Raji (cell line): Measurements from ENCODE around the gene VIPR1.

Experiments
- POLR2A ChIP-seq: IDR thresholded peaks from 2 replicates; pipeline ENCODE4 v1.6.1; 2011; ENCODE audit warnings: low read depth, low read length, control low read depth; ENCODE audit not compliant: insufficient read depth

Gene VIPR1

DNA sequence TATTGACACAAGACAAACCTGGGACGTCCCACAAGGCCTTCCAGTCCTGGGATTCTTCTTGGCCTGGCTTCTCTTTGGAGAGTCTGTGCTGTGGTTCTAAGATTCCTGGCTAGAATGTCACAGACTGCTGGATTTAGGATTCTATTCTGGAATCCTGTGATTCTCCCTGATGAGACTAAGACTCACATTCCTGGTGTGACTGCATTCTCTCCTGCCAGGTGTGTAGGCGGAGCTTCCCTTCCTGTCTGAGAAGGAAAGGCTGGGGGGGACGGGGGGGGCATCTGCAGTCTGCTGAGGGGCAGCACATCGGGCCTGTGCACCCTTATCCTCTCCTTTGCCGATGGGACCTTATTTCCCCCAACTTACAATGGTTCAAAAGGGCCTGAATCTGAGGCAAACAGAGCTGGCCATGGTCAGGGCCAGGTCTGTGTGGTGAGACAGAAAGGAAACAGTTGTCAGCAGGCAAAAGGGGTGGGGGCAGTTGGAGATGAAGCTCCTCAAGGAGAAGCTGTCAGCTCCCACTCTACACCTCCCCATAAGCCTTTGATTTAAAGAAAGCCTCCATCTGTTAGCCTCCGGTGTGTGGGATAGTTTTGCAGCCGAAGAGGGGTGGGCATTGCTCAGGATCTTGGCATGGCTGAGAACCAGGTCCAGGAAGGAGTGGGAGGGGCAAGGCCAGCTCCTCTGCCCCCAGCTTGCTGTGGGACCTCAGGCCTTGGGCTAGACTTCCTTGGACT is 30.9 kb downstream of the VIPR1 start:
- TF ChIP-seq POLR2A: no peak

DNA sequence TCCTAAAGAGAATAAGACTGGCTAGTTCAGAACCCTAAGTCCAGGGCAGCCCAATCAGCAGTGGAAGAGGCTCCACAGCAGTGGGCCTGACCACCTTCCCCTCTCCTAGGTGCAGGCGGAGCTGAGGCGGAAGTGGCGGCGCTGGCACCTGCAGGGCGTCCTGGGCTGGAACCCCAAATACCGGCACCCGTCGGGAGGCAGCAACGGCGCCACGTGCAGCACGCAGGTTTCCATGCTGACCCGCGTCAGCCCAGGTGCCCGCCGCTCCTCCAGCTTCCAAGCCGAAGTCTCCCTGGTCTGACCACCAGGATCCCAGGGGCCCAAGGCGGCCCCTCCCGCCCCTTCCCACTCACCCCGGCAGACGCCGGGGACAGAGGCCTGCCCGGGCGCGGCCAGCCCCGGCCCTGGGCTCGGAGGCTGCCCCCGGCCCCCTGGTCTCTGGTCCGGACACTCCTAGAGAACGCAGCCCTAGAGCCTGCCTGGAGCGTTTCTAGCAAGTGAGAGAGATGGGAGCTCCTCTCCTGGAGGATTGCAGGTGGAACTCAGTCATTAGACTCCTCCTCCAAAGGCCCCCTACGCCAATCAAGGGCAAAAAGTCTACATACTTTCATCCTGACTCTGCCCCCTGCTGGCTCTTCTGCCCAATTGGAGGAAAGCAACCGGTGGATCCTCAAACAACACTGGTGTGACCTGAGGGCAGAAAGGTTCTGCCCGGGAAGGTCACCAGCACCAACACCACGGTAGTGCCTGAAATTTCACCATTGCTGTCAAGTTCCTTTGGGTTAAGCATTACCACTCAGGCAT is 33.7 kb downstream of the VIPR1 start:
- TF ChIP-seq POLR2A: no peak

DNA sequence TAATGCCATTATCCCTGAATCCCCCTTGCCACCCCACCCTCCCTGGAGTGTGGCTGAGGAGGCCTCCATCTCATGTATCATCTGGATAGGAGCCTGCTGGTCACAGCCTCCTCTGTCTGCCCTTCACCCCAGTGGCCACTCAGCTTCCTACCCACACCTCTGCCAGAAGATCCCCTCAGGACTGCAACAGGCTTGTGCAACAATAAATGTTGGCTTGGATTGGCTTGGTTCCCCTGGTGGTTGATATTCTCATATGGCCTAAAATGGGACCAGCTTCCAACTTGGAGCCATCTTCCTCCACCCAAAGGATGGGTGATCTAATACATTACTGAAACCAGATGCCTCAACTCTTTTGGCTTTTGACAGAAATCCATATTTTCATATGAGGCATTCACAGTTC is 34.9 kb downstream of the VIPR1 start:
- no peak for TF ChIP-seq POLR2A

DNA sequence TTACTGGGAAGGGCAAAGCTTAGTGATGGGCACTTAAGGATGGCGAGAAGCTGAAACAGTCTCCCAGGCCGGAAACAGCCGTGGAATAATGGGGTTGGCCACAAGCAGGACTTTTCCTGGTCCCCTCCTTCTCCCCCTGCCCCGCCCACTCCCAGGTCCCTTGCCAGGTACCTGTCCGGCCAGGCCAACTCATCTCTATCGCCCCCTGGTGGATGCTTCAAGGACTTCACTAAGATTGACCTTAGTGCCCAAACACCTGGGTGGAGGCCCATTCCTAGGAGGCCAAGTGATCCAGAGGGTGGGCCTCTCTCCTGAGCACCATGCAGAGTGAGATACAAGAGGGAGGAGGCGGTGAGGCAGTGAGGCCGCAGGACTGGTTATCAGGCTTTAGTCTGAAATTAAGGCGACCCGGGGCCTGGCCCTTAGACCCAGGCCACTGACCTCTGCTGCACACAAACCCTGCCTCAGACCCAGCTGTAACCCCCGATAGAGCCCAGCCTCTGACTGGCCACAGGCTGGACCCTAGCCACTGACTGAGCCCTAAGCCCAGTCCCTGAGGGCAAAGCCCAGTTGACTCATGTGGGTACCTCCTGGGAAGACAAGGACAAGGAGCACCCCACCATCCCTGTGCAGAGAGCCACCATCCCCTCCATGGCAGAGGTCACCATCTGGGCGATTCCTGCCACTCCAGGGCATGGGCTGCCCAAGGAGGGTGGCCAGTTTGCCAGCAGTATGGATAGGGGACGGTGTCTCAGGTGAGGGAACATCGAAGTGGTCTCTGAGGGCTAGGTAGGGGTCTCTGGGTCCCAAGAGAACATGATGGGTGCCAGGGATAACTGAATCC is 37.6 kb downstream of the VIPR1 start:
- TF ChIP-seq POLR2A: no peak

DNA sequence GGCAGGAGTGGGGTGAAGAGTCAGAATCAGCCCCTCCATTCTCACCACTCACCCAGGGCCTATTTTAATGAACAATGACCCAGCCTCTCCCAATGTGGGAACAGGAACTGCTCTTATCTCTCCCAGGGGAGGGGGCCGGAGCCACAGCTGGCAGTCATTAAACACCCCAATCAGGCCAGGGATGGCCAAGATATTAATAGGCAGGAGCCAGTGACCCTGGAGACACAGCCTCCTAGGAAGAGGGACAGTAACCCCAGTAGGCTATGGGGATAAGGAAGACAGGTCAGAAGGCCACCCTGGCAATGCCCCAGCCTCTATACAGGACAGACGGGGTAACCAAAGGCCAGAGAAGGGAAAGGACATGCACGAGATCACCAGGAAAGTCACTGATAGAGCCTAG is 38.6 kb downstream of the VIPR1 start:
- TF ChIP-seq POLR2A: no peak

DNA sequence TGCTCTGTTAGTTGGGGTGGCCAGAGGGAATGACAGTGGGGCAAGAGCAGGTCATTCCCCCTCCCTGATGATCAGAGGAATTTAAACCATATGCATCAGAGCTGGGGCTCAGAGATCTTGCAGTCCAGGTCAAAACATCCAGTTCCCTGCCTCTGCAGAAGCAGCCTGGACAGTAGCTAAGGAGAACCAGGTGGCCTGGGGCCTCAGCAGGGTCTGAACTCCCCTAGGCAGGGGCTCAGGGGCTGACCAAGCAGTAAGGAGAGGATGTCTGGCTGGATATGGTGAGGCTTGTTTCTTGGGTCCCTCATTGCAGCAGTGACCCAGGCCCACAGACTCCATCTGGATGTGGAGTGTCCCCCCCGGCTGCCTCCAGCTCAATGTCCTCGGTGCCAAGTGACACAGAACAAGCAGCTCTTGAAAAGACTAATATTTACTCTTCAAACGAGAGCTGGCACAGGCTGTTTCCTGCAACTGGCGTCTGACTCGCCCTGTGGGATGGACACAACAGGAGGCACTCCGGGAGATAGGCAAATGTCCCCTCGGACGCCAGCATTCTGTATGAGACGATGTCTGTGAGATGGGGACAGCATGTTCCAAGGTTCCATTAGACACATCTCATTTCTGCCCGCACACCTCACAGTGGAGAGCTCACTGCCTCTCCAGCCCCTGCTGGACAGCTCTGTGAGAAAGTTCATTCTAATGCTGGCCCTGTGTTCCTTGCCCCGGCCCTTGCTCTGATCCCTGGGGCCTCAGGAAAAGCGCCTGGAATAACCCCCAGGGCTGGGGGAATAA is 42.2 kb downstream of the VIPR1 start:
- TF ChIP-seq POLR2A: no peak

DNA sequence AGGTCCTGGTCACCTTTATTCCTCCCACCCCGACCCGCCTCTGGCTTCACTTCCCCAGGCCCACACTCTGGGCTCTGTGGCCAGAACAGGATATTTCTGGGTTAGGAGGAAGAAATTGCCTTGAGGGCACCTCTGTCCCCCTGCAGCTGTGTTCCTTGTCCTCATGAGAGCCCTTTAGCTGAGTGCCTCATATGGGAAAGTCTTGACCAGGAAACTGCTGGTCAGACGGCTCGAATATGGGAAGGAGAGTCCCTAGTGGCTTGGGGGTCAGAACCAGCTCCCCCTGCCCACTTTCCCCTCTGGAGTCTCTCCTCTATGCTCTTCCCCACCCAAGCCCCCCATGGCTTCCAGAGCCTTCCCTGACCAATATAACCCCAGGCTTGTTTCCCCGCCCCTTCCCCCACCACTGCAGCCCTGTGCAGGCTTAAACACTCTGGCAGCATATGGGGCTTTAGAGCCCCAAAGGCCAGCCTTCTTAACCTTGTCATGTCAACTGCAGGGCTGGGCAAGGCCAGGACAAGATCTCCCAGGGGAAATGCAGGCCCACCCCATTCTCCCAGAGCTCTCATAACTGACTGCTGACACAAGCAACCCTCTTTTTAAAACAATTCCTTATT is 42.9 kb downstream of the VIPR1 start:
- TF ChIP-seq POLR2A: no peak

DNA sequence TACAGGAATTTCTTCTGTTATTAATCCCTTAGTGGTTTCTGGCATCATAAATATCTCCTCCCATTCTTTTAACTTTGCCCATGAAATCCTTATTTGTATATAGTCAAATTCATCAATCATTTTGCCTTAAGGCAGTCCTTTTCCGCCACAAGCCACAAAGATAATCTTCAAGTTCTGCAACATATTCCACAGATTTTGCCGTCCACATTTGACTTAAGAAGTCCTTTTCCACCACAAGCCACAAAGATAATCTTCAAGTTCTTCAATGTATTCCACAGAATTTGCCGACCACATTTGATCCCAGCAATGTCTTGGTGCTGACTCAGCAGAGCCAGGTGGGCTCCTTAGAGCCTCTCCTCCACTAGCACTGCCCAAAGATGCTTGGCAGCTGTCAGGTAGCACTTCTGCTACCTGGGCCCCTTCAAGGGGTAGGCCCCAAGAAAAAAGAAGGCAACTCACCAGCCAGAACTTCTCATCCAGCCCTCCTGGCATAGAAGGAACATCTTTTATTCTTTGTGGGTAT is 44.3 kb downstream of the VIPR1 start:
- no peak for TF ChIP-seq POLR2A

DNA sequence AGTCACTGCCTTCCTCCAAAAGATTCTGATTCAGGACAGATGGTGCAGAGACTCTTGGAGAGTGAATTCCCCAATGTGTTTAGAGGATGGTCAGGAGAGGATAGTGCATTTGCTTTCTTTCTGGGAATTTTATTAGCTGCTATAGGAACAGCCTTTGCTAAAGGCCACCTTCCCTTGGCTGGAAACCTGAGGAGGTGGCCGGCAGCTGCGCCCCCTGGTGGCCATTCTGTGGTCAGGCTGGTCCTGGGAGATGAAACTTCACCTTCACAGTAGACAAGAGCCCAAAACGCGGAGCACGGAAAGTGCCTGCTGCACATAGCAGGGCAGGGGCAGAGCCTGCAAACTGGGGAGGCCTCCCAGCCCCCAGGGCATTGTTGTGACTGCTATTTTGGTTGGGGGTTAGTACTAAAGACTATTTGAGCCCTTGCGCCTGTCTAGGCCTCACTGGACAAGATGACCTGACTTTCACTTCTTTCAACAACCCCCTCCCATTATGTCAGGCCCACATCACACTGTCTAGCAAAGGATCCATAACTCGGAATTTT is 45.0 kb downstream of the VIPR1 start:
- TF ChIP-seq POLR2A: no peak

DNA sequence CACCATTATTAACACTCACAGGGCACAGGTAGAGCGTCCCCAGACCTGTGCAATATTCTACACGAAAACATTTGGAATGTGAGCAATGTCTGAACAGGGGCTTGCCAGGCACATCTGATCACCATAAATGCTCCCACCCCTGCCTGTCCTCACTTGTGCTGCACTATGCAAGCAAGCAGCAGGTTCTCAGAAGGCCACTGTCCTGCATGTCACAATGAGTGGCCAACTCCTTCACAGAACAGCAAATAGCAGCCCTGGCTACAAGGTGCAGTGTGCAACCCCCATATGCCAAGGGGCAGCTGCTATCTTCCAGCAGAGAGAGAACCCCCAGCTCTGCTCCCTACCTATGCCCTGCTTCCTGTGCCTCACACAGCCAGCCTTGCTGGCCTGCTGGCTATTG is 46.7 kb downstream of the VIPR1 start:
- no peak for TF ChIP-seq POLR2A

DNA sequence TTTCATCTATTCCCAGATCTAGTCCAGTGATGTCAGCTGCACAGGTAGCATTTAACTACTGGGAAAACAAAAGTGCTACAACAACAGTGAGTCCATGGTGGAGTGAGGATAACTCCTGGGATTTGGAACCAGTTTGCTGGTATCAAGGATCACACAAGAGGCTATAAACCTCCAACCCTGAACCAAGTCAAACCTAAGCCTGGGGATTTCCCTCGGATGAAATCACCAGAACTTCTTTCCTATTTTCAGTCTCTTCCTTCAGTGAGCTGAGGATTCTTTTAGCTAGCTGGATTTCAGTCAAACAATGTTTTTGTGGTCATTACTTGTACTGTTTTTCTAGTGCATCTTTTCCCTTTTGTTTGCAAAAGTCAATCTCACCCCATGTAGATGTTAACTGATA is 47.8 kb downstream of the VIPR1 start:
- no peak for TF ChIP-seq POLR2A

DNA sequence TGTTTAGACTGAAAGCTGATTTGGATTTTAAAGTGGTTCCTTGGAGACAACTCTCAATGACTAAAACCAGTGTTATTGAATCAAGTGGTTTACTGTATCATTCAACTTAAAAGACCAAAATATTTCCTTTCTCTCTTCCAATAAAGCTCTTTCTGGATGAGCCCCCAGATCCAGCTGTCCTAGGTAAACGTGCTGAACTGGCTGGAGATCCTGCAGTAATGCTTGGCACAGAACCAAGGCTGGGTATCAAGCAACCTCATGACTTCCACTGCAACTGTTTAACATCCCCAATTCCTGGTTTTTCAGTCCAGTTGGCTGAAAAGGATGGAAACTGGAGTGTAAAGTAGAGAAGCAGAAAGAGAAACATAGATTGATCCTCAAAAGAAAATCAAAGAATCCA is 50.4 kb downstream of the VIPR1 start:
- no peak for TF ChIP-seq POLR2A

DNA sequence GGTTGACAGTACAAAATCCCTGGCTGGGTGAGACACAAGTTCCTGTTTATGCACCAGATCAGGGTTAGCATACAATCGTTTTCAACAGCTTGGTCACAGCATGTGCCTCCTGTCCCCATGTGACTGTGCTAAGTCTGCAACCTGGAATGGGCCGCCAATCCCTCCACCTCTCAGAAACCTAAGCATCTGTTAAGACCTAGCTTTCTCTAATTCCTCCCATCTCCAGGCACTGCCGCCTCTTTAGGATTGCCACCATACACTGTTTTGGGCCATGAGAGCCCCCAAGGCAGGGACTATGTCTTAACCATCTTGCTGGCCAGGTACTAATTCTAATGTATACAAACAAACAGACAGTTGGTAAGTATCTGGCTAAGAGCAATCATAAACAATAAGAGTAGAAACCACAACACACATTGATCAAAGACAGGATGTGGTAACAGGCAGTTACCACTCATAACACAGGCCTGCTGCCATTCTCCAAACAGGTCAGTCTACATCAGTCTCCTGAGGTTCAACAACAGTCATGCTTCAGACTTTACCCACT is 53.7 kb downstream of the VIPR1 start:
- no peak for TF ChIP-seq POLR2A

DNA sequence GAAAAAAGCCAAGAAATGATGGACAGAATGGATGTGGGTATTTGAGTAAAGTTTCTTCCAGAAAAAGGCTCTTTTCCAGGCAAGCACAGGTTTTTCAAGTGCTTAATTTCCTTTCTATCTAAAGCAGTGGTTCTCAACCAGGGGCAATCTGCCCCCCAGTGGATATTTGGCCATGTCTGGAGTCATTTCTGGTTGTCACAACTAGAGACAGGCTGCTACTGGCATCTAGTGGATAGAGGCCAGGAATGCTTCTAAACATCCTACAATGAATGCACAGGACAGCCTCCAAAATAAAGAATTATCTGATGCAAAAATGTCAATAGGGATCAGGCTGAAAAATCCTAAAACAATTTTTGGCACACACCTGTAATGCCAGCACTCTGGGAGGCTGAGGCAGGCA is 55.4 kb downstream of the VIPR1 start:
- TF ChIP-seq POLR2A: no peak
